GM23248 (cell line): ENCODE data around the gene IL31RA.

Experiments
- EZH2 ChIP-seq: fragments of 200-600 bp; sonication (generic); IDR thresholded peaks from 2 replicates; pipeline ENCODE4 v1.6.1; 2018; ENCODE audit warnings: antibody characterized with exemption, mild to moderate bottlenecking; ENCODE audit not compliant: insufficient read depth, poor library complexity, severe bottlenecking
- EZH2phosphoT487 ChIP-seq: fragments of 200-600 bp; sonication (generic); IDR thresholded peaks from 2 replicates; pipeline ENCODE4 v1.6.1; 2018; ENCODE audit warnings: antibody characterized with exemption, moderate library complexity, mild to moderate bottlenecking, low read depth; ENCODE audit not compliant: insufficient read depth

DNA sequence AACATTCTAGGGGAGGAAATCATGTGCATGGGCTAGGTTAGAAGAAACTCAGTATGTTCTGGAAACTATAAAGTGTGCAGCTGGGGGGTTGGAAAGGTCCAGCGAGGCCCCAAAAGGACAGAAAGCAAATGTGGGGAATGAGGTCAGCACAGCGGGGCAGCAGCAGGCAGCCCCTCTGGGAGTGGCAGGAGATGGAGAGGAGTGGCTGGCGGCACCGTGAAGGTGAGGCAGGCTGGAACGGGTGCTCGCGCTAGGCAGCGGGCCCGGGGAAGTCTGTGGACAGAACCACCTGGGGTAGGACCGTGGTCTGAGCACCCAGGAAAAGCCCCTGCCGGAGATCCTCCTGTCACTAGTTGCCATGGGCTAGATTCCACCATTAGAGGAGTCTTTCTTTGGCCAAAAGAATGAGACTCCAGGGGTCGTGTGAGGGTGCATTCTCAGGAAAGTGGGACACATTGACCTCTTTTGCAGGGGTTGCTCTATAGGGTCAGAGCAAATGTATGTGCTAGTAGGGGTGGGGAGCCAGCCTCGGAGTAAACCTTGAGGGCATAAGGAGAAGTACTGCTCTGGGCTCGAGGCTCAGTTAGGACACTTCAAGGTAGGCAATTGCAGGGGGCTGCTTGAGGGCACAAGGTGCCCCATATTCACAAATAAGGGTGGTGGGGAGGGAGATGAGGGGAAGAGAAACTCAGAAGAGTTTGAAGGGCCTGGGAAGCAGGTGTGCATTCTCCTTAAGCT is 82.4 kb downstream of the IL31RA start:
- no peak for TF ChIP-seq EZH2
- no peak for TF ChIP-seq EZH2phosphoT487
